Neural cell (in vitro differentiated cells): Measurements from ENCODE around the gene ZNF574. TPM values are rescaled to one million over a fixed set of nuclear protein-coding genes. Genes with fewer than 3 reads are reported as not detected.

Experiments
- H2AFZ ChIP-seq: fragments of 200-600, 300-800 bp; sonication (generic), shearing (Covaris generic); 2 replicates; pipeline ENCODE4 v1.6.0; 2014; ENCODE audit warnings: low read depth, mild to moderate bottlenecking, antibody characterized with exemption, low read length, moderate library complexity
- H3F3A ChIP-seq: fragments of 200-600 bp; shearing (Covaris generic); 2 replicates; pipeline ENCODE4 v1.6.1; 2016; ENCODE audit warnings: mild to moderate bottlenecking, moderate library complexity, mixed read lengths, antibody characterized with exemption, low read length; ENCODE audit not compliant: insufficient read depth, poor library complexity, severe bottlenecking
- H3K27ac ChIP-seq: fragments of 200-600, 300-800 bp; sonication (generic), shearing (Covaris generic); 2 replicates; pipeline ENCODE4 v1.5.1; 2014; ENCODE audit warnings: mild to moderate bottlenecking, low read length, moderate library complexity
- H3K27me3 ChIP-seq: fragments of 300-800, 200-600 bp; sonication (generic), shearing (Covaris generic); 2 replicates; pipeline ENCODE4 v1.6.0; 2014; ENCODE audit warnings: mild to moderate bottlenecking, low read depth, low read length, moderate library complexity; ENCODE audit not compliant: insufficient read depth
- H3K36me3 ChIP-seq: fragments of 300-800, 200-600 bp; sonication (generic), shearing (Covaris generic); 2 replicates; pipeline ENCODE4 v1.5.1; 2014; ENCODE audit warnings: mild to moderate bottlenecking, antibody characterized with exemption, low read length, moderate library complexity; ENCODE audit not compliant: insufficient read depth
- H3K4me2 ChIP-seq: fragments of 300-800, 200-600 bp; sonication (generic), shearing (Covaris generic); 2 replicates; pipeline ENCODE4 v1.6.0; 2014; ENCODE audit warnings: mild to moderate bottlenecking, low read length
- H3K4me3 ChIP-seq: fragments of 300-800, 200-600 bp; sonication (generic), shearing (Covaris generic); 2 replicates; pipeline ENCODE4 v1.5.1; 2014; ENCODE audit warnings: mild to moderate bottlenecking, low read length, moderate library complexity
- H3K79me2 ChIP-seq: fragments of 200-600 bp; shearing (Covaris generic); replicated peaks from 2 replicates; pipeline ENCODE4 v1.6.0; 2014; ENCODE audit warnings: mild to moderate bottlenecking, low read length, moderate library complexity; ENCODE audit not compliant: insufficient read depth
- H3K9ac ChIP-seq: fragments of 300-800, 200-600 bp; sonication (generic), shearing (Covaris generic); 2 replicates; pipeline ENCODE4 v1.6.1; 2016; ENCODE audit warnings: mild to moderate bottlenecking, low read length, mixed read lengths
- H3K9me2 ChIP-seq: fragments of 200-600 bp; shearing (Covaris generic); 2 replicates; pipeline ENCODE4 v1.6.1; 2016; ENCODE audit warnings: mild to moderate bottlenecking, low read length, mixed read lengths; ENCODE audit not compliant: insufficient read depth
- H3K9me3 ChIP-seq: fragments of 200-600, 300-800 bp; sonication (generic), shearing (Covaris generic); 2 replicates; pipeline ENCODE4 v1.6.1; 2016; ENCODE audit warnings: mild to moderate bottlenecking, mixed run types, low read length, moderate library complexity, mixed read lengths
- H4K20me1 ChIP-seq: fragments of 200-600 bp; shearing (Covaris generic); 2 replicates; pipeline ENCODE4 v1.6.1; 2016; ENCODE audit warnings: mild to moderate bottlenecking, mixed run types; ENCODE audit not compliant: insufficient read depth
- CTCF ChIP-seq: fragments of 450-650 bp; IDR thresholded peaks from 2 replicates; pipeline ENCODE4 v1.5.1; 2014; ENCODE audit warnings: antibody characterized with exemption, mild to moderate bottlenecking, moderate library complexity; ENCODE audit not compliant: poor library complexity, severe bottlenecking
- EP300 ChIP-seq: fragments of 450-650 bp; conservative IDR thresholded peaks from 2 replicates; pipeline ENCODE4 v1.6.1; 2014; ENCODE audit warnings: antibody characterized with exemption, mild to moderate bottlenecking, moderate library complexity; ENCODE audit not compliant: poor library complexity, severe bottlenecking
- EZH2 ChIP-seq: fragments of 200-600, 300-800 bp; shearing (Covaris generic), sonication (generic); IDR thresholded peaks from 2 replicates; pipeline ENCODE4 v1.6.1; 2014; ENCODE audit warnings: antibody characterized with exemption, low read length, borderline replicate concordance, mild to moderate bottlenecking; ENCODE audit not compliant: insufficient read depth, poor library complexity, severe bottlenecking
- MXI1 ChIP-seq: fragments of 450-650 bp; conservative IDR thresholded peaks from 2 replicates; pipeline ENCODE4 v1.6.1; 2014; ENCODE audit warnings: antibody characterized with exemption, mild to moderate bottlenecking; ENCODE audit not compliant: poor library complexity, severe bottlenecking
- POLR2AphosphoS5 ChIP-seq: IDR thresholded peaks from 2 replicates; pipeline ENCODE4 v1.6.1; 2012
- RAD21 ChIP-seq: fragments of 450-650 bp; conservative IDR thresholded peaks from 2 replicates; pipeline ENCODE4 v1.6.1; 2014; ENCODE audit warnings: antibody characterized with exemption, mild to moderate bottlenecking, moderate library complexity
- SMC3 ChIP-seq: fragments of 450-650 bp; conservative IDR thresholded peaks from 2 replicates; pipeline ENCODE4 v1.6.1; 2014; ENCODE audit warnings: antibody characterized with exemption, mild to moderate bottlenecking, moderate library complexity; ENCODE audit not compliant: poor library complexity
- TAF1 ChIP-seq: IDR thresholded peaks from 2 replicates; pipeline ENCODE4 v1.6.1; 2012; ENCODE audit warnings: low read depth
- polyA plus RNA-seq: library from polyadenylated mRNA; depleted of rRNA; stranded (reverse); fragments of >200 nt; gene quantifications from 2 replicates; pipeline ENCODE4 v1.2.3, GENCODE V29; 2014
- TF ChIP-seq, protein P1 (sequence below): IDR thresholded peaks from 2 replicates; pipeline ENCODE4 v1.6.1; 2012; ENCODE audit warnings: borderline replicate concordance

ZNF574 gene
- polyA plus RNA-seq, 1 donor from 2014 or later: 7.0 TPM

DNA sequence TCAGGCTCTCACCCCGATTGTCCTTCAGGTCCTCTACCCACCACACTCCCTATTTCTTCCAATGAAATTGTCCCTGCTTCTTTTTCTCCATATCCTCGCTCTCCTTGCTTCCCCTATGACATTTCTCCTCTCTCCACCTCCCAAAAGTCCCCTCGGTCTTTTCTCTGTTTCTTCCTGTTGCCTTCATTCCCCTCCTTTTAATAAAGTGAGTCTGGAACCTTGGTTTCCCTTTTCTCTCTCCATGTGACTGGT lies 676 bp upstream of the ZNF574 start:
- H3K4me3 ChIP-seq: peak overlapping the region; percentile 76
- TF ChIP-seq MXI1: no peak
- no peak for TF ChIP-seq EP300
- no peak for TF ChIP-seq POLR2AphosphoS5
- no peak for TF ChIP-seq SMC3
- TF ChIP-seq TAF1: no peak
- no peak for TF ChIP-seq CTCF
- no peak for TF ChIP-seq EZH2
- TF ChIP-seq RAD21: no peak
- TF ChIP-seq, protein P1, sequence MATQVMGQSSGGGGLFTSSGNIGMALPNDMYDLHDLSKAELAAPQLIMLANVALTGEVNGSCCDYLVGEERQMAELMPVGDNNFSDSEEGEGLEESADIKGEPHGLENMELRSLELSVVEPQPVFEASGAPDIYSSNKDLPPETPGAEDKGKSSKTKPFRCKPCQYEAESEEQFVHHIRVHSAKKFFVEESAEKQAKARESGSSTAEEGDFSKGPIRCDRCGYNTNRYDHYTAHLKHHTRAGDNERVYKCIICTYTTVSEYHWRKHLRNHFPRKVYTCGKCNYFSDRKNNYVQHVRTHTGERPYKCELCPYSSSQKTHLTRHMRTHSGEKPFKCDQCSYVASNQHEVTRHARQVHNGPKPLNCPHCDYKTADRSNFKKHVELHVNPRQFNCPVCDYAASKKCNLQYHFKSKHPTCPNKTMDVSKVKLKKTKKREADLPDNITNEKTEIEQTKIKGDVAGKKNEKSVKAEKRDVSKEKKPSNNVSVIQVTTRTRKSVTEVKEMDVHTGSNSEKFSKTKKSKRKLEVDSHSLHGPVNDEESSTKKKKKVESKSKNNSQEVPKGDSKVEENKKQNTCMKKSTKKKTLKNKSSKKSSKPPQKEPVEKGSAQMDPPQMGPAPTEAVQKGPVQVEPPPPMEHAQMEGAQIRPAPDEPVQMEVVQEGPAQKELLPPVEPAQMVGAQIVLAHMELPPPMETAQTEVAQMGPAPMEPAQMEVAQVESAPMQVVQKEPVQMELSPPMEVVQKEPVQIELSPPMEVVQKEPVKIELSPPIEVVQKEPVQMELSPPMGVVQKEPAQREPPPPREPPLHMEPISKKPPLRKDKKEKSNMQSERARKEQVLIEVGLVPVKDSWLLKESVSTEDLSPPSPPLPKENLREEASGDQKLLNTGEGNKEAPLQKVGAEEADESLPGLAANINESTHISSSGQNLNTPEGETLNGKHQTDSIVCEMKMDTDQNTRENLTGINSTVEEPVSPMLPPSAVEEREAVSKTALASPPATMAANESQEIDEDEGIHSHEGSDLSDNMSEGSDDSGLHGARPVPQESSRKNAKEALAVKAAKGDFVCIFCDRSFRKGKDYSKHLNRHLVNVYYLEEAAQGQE: no peak
- no peaks in the 10 kb centered on the region for H3K9me2 ChIP-seq
- no peaks in the 10 kb centered on the region for H4K20me1 ChIP-seq
- peak overlapping the region; percentile 92 for H2AFZ ChIP-seq
- no peaks in the 10 kb centered on the region for H3F3A ChIP-seq
- H3K36me3 ChIP-seq: no peaks in the 10 kb centered on the region
- H3K9ac ChIP-seq: peak overlapping the region; percentile 93
- peaks cover 38% of the 10 kb centered on the region for H3K79me2 ChIP-seq
- H3K27me3 ChIP-seq: no peaks in the 10 kb centered on the region
- peak overlapping the region; percentile 99 for H3K4me2 ChIP-seq
- H3K9me3 ChIP-seq: no peaks in the 10 kb centered on the region
- peak overlapping the region; percentile 99 for H3K27ac ChIP-seq

- Histone ChIP-seq H3K9ac (peak overlapping the region; percentile 82), H2AFZ (no peak overlapping the region), H3K27ac (peak overlapping the region; percentile 67), H3K4me2 (peak overlapping the region; percentile 84), H3K79me2 (peaks cover 31% of the 10 kb centered on the region), H3K27me3 (no peaks in the 10 kb centered on the region), H3K9me2 (no peaks in the 10 kb centered on the region), H3K36me3 (no peaks in the 10 kb centered on the region), H3F3A (no peaks in the 10 kb centered on the region), H3K9me3 (no peaks in the 10 kb centered on the region), H3K4me3 (peak overlapping the region; percentile 76), H4K20me1 (no peaks in the 10 kb centered on the region)
- TF ChIP-seq EP300 (no peak), MXI1 (peak; percentile 80)
These were observed 496 bp downstream of the ZNF574 start for GRCh38 chr19:42076380-42076944.

DNA sequence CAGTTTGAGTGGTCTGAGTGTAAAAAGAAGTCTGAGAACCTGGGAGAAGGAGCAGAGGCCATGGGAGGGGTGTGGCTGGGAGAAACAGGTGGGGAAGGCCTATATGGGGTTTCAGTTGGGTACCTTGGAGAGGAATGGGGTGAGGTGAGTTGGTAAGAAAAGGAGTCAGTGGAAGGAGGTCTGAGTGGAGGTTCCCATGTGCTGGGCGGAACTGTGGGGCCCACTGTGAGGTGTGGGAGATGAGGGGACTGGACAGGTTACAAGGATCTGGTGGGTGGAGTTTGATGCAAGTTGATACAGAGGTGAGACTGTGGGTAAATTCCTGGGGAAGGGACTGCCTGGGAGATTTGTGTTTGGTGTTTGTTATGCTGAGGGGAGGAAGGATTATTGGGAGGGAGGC lies 2.1 kb downstream of the ZNF574 start:
- Histone ChIP-seq H3K79me2 (peaks cover 31% of the 10 kb centered on the region), H3K4me3 (peak overlapping the region; percentile 76), H4K20me1 (no peaks in the 10 kb centered on the region), H3K9me3 (no peaks in the 10 kb centered on the region), H3K9me2 (no peaks in the 10 kb centered on the region), H3K27me3 (no peaks in the 10 kb centered on the region), H3K9ac (peak overlapping the region; percentile 82), H3K4me2 (peak overlapping the region; percentile 84), H3F3A (no peaks in the 10 kb centered on the region), H2AFZ (no peak overlapping the region), H3K27ac (no peak overlapping the region), H3K36me3 (no peaks in the 10 kb centered on the region)
- TF ChIP-seq, protein P1: no peak
- TF ChIP-seq POLR2AphosphoS5 (no peak), MXI1 (no peak), SMC3 (no peak), RAD21 (no peak), TAF1 (no peak), EP300 (no peak), EZH2 (no peak), CTCF (no peak)
